Kidney (tissue), 14 donors: ENCODE measurements around the gene SUN2. TPM values are rescaled to one million over a fixed set of nuclear protein-coding genes. Genes with fewer than 3 reads are reported as not detected.

Experiments
- DNase-seq, 5 donors: peaks; one replicate each; pipeline ENCODE4 v3.0.0-alpha.2; 2013 to 2020
- FAIRE-seq: peaks from 2 replicates; lab custom pipeline; 2012; peaks lifted over from hg19 to GRCh38; lab: Jason Lieb, UNC
- H3K27ac ChIP-seq, 2 donors: one replicate each; pipeline ENCODE4 v1.7.0; 2013; ENCODE audit warnings: low read depth in 2 of 2, low read length in 2 of 2, inconsistent platforms in 1 of 2
- H3K27me3 ChIP-seq: one replicate; pipeline ENCODE4 v1.7.1; 2013; ENCODE audit warnings: low read length, inconsistent platforms; ENCODE audit not compliant: control insufficient read depth, insufficient read depth
- H3K36me3 ChIP-seq, 3 donors: one replicate each; pipeline versions ENCODE4 v1.7.0 to v1.7.1; 2013; ENCODE audit warnings: low read length in 3 of 3, control low read depth in 1 of 3, inconsistent platforms in 1 of 3; ENCODE audit not compliant: insufficient read depth in 3 of 3, control insufficient read depth in 2 of 3
- H3K4me1 ChIP-seq, 3 donors: one replicate each; pipeline versions ENCODE4 v1.7.0 to v1.7.1; 2013; ENCODE audit warnings: low read length in 3 of 3, inconsistent platforms in 1 of 3, low read depth in 1 of 3; ENCODE audit not compliant: control insufficient read depth in 2 of 3, insufficient read depth in 2 of 3
- H3K4me3 ChIP-seq, 3 donors: one replicate each; pipeline versions ENCODE4 v1.7.0 to v1.8.1; 2013; ENCODE audit warnings: low read length in 3 of 3, control low read depth in 1 of 3, inconsistent platforms in 1 of 3
- H3K9ac ChIP-seq, 3 donors: one replicate each; pipeline versions ENCODE4 v1.7.0 to v1.7.1; 2013; ENCODE audit warnings: low read length in 3 of 3, control low read depth in 1 of 3, inconsistent platforms in 1 of 3
- H3K9me3 ChIP-seq, 3 donors: one replicate each; pipeline versions ENCODE4 v1.7.0 to v1.7.1; 2013; ENCODE audit warnings: low read length in 3 of 3, control low read depth in 1 of 3, inconsistent platforms in 1 of 3; ENCODE audit not compliant: control insufficient read depth in 2 of 3, insufficient read depth in 1 of 3
- intact Hi-C: fragments of 100-400 bp; cut with DNase I; formaldehyde crosslinking; loops from one replicate; pipeline ENCODE4 v1.11.1; 2022
- polyA plus RNA-seq: library from polyadenylated mRNA; stranded (reverse); fragments of 350-450 nt; fragmentation: Illumina TruSeq; extraction: RNeasy Lipid Tissue Mini Kit (QIAGEN cat#74804); gene quantifications from one replicate; pipeline ENCODE4 v1.2.3, GENCODE V29; 2014; ENCODE audit warnings: low read depth, low replicate concordance; ENCODE audit not compliant: insufficient read depth
- total RNA-seq: library from RNA; stranded (reverse); fragmentation: NEBNext Ultra II Directional; extraction: Animal tissue kit (Norgen Biotek cat#: 25700); gene quantifications from one replicate; pipeline ENCODE4 v1.2.1, GENCODE V29; 2021
- TF ChIP-seq, protein P1 (sequence below): IDR thresholded peaks from 3 replicates; pipeline ENCODE4 v1.5.1; 2012; ENCODE audit warnings: mild to moderate bottlenecking, moderate library complexity, borderline replicate concordance; ENCODE audit not compliant: insufficient read depth; ENCODE audit errors: extremely low read depth
- donor health status: control.
- donor health status: control.
- donor health status: control.
- donor health status: control.
- donor health status: control.
- donor health status: DM: yes; HTN: yes; CAD: no.
- donor health status: Normal renal cell carcinoma (clear cell type).

Gene SUN2
- total and polyA plus RNA-seq, 2 donors from 2014 or later: 41.7 to 199 TPM

- DNase-seq (peak in 2 of 5 donors; percentile 54 to 68), FAIRE-seq (no peak)
- intact Hi-C loops: loop anchor here (10.0 kb wide), 1 partner anchor 84 kb away; the partner anchor contains the start of gene NPTXR
- Histone ChIP-seq H3K4me3 (no peak overlapping the region), H3K4me1 (peaks cover 0 to 10% (median 0%) of the 10 kb centered on the region in 3 donors), H3K36me3 (no peaks in the 10 kb centered on the region), H3K9ac (no peak overlapping the region), H3K9me3 (peaks cover 0 to 2% (median 0%) of the 10 kb centered on the region in 3 donors), H3K27ac (no peak overlapping the region), H3K27me3 (no peaks in the 10 kb centered on the region)
- TF ChIP-seq, protein P1, sequence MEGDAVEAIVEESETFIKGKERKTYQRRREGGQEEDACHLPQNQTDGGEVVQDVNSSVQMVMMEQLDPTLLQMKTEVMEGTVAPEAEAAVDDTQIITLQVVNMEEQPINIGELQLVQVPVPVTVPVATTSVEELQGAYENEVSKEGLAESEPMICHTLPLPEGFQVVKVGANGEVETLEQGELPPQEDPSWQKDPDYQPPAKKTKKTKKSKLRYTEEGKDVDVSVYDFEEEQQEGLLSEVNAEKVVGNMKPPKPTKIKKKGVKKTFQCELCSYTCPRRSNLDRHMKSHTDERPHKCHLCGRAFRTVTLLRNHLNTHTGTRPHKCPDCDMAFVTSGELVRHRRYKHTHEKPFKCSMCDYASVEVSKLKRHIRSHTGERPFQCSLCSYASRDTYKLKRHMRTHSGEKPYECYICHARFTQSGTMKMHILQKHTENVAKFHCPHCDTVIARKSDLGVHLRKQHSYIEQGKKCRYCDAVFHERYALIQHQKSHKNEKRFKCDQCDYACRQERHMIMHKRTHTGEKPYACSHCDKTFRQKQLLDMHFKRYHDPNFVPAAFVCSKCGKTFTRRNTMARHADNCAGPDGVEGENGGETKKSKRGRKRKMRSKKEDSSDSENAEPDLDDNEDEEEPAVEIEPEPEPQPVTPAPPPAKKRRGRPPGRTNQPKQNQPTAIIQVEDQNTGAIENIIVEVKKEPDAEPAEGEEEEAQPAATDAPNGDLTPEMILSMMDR: no peak
Observed at GRCh38 chr22:38760477-38761201, 4.8 kb upstream of the SUN2 start.

- Histone ChIP-seq H3K36me3 (no peaks in the 10 kb centered on the region), H3K27ac (no peak overlapping the region), H3K4me3 (no peak overlapping the region), H3K9ac (no peak overlapping the region), H3K9me3 (peaks cover 0 to 2% (median 0%) of the 10 kb centered on the region in 3 donors), H3K4me1 (peaks cover 0 to 10% (median 0%) of the 10 kb centered on the region in 3 donors), H3K27me3 (no peaks in the 10 kb centered on the region)
- intact Hi-C loops: no loop called here
- TF ChIP-seq, protein P1: no peak
- DNase-seq (no peak), FAIRE-seq (no peak)
Observed at GRCh38 chr22:38759005-38759404, 3.2 kb upstream of the SUN2 start.

- Histone ChIP-seq H3K36me3 (no peaks in the 10 kb centered on the region), H3K9me3 (peaks cover 0 to 2% (median 0%) of the 10 kb centered on the region in 3 donors), H3K4me1 (peaks cover 0 to 14% (median 5%) of the 10 kb centered on the region in 3 donors), H3K27ac (no peak overlapping the region), H3K9ac (no peak overlapping the region), H3K27me3 (no peaks in the 10 kb centered on the region), H3K4me3 (no peak overlapping the region)
- FAIRE-seq (no peak), DNase-seq (peak in 1 of 5 donors; percentile 65)
- intact Hi-C loops: no loop called here
- TF ChIP-seq, protein P1: no peak
Observed at GRCh38 chr22:38758276-38758945, 2.6 kb upstream of the SUN2 start.
